NCI-H1930 (cell line): Measurements from ENCODE around the gene DPT.
"Not testable (repeated sequence)": the region's sequence is repeated elsewhere in the genome, so short reads cannot be mapped to it uniquely, and the experiment has no call there.

ENCODE experiments used
- DNase-seq, 2 experiments: peaks; one replicate each; lab custom pipeline; 2025; lab: John Stamatoyannopoulos, UW

DPT gene

DNA sequence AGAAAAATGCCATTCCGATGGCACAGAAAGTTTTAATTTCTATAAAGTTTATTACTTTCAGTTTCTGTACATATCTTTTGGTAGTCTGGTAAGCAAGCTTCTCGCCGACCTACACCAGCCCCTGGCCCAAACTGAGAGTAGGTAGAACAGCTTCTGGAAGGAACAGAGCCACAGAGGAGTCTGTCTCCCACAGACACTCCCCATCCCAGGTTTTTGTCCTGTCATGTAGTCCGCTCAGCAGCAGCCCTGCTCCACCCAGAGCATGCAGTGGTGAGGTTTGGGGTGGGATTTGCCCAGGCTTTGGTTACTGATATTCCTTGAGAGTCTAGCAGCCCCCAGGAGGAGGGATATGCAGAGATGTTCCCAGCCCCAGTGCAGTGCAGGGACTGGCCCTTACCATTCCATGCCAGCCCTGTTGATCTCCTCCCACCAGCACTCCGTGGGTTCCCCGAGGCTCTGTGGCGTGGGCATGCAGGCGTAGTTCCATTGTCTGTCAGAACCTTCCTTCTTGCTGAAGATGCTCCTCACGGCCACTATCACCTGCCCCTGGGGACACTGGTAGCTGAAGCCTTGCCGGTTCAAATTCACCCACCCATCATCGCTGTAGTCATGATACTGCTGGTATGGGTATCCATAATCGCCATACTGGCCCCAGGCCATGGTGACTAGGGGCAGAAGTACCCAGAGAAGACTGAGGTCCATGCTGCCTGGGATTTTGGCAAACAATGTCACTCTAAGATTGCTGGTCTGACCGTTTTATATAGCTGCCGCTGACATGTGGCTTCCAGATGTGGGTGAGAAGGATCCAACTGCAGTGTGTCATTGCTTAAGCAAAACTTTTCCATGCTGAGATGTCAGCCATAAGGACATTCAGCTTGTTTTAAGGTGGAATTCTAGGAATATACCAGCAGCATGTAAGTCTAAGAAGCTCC, at the start of gene DPT:
Gene DPT, minus strand, starts transcription at position 734 of the 932 bp plus-strand sequence. Its CDS starts 32 bp downstream, at position 702.
- no peak for DNase-seq

DNA sequence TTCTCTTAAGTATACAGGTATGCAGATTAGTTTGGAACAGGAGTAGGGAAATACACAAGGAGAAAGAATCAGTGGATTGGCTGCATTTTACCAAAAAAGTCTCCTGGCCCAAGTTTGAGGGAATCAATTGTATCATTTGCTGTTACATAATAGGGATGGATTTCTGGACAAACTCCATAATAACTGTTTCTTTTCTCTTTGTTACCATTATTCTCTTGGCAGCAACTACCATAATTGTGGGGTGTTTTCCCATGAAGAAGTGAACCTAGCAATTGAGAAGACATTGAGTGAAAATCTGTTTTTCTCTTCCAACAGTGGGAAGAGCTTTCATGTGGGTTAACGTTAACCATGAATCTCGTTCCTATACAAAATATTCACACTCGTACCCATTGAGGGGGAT, 46.4 kb upstream of the DPT start:
- no peak for DNase-seq

DNA sequence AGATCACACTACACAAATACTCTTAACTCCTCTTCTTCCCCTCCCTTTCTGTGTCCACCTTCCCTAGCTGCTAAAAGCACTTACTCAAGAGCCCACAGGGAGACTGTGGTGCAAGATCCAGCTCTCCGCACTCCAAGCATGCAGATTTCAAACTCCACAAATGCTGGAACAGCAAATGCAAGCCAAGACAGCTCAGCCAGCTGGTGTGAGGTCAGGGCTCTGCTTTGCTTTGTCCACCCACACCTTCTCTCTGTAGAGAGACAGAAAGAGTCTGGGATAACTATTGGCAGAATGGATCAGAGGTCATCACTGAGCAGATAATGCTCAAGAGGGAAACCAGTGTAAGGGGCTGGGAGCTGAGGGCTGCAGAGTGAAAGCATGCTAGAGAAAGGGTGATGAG, 45.2 kb upstream of the DPT start:
- no peak for DNase-seq

DNA sequence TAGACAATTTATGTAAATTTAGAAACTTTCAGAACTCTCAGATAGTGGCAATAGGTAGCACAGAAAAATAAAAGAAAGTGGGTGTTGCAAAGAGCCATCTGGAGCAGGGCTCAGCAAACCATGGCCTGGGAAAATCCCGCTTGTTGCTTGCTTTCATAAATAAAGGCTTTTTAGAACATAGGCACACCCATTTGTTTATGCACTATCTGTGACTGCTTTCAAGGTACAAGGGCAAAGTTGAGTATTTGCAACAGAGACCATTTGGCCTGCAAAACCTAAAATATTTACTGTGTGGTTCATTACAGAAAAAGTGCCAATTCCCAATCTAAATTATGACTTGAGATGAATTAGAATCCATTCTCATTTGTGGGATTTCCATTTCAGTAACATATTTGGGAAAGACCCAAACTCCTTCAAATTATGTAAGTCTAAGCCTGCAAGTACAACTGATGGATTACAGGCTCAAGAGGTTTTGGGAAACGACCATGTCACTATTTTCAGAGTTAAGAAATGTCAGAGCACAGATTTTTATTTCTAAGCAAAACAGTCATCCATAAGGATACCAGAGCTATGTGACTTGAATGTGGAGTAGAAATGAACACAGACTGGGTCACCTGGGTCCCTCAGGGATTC, 43.5 kb upstream of the DPT start:
- no peak for DNase-seq

DNA sequence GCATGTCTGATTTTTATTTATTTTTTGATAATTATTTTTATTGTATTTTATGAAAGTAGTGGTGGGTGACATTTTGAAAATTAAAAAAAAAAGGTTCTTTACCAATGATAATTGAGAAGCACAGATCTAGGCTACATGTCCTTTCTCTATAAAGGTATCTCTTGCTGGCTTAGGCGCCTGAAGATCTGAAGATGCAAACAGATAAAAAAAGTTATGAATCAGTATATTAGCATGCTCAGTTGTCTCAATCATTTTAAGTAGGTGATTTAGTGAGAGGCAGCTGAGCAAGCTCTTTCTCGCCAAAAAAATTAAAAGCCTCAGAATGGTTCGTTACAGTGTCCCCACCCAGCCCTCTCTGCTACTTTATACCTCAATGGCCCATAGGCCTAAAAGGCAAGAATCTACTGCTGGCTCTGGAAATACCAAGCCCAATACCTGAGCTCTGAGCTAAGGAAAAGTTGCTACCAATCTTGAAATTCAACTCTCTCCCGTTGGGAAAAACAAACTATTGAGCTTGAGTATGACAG, 42.2 kb upstream of the DPT start:
- no peak for DNase-seq

DNA sequence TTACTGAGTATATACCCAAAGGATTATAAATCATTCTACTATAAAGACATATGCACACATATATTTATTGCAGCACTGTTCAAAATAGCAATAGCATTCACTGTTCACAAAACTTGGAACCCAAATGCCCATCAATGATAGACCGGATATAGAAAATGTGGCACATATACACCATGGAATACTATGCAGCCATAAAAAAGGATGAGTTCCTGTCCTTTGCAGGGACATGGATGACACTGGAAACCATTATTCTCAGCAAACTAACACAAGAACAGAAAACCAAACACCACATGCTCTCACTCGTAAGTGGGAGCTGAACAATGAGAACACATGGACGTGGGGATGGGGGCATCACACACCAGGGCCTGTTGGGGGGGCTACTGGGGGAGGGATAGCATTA, 40.9 kb upstream of the DPT start:
- DNase-seq: not testable (repeated sequence)

DNA sequence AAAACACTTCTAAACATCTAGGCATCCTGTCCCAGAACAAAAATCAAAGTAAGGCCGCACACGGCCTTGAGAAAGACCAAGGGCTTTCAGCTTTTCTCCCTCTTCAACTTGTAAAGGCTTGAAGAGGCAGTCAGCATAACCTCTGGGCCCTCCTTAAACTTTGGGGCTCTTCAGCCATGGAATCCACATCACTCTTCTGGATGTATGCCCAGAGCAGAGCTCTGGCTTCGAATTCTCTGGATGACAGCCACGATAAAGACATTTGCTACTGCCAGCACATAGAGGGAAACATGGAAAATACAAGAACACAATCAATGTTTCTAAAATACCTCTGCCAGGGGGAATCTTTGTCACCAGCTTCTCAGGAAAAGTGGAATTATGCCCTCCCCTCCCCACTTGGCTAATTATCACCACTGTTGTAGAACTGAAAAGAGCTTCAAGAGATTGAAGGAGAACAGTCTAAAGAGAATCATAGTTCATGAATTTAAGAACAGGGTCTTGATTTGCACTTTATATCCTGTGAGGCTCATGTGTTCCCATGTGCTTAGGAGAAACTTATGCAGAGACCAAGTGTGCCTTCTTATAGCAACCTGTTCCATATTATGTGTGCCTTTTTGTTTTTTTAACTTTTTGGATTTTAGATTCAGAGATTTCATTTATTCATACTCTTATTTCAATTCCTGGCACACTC, 39.0 kb upstream of the DPT start:
- DNase-seq: no peak

DNA sequence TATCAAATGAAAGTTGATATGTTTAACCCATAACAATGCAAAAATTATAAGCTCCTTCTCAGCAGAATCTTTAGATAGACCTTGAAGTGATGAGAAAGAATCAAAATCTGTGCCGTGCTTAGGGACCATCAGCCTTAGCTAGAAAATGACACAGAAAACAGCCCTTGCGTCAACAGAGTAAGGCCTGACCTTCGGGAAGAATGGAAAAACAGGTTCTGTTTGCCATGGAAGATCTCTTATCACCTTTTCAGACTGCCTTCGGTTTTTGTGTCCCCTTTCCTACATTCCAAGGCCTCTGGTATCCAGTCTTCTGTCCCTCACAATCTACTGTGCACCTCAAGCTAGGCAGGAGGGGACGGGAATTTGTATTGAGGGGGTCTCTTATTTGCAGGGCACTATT, 37.6 kb upstream of the DPT start:
- DNase-seq: no peak

DNA sequence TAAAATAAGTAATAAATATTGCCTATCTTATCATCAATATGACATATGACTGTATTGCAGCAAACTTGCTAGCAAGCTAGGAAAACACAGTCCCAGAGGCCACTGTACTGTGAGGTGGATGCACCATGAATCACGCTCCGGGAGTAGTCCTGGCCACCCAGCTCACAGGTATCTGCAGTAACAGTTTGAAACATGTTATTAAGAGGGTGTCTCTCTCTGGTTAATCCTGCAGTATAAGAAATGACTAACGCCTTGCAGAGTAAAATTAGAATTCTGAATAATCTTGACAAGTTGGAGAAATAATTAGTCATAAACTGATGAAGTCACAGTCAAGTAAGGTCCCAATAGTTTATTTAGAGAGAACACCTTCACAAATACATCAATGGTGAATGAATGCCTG, 34.0 kb upstream of the DPT start:
- no peak for DNase-seq

DNA sequence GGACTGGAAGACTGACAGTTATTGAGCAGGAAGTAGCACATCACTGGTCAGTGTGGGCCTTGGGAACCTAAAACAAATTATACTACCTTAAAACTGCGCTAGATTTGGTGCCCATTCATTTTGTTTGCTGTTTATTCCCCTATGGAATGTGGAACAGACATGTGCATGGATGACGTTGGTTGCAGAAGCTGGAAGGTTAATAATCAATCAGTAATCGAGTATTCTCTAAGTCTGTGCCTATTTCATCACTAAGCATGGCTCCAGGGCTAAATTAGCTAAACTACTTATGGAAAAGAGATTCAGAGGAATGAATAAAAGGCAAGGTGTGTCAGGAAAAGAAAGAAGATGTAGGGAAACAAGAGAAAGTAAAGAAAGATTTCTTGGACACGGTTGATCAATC, 33.5 kb upstream of the DPT start:
- DNase-seq: no peak

DNA sequence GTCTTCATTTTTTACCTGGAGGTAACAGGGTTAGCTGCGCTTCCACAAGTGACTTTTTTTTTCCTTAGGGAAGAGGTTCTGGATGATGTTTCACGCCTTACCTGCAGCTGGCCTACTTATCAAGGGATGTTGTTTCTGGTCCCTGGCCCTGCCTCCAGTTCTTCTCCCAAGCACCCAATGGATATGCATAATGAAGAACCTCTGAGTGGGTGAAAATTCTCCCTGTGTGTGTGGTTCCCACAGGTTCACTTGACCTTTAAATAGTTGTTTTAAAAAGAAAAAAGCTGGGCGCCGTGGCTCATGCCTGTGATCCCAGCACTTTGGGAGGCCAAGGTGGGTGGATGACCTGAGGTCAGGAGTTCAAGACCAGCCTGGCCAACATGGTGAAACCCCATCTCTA, 31.8 kb upstream of the DPT start:
- no peak for DNase-seq

DNA sequence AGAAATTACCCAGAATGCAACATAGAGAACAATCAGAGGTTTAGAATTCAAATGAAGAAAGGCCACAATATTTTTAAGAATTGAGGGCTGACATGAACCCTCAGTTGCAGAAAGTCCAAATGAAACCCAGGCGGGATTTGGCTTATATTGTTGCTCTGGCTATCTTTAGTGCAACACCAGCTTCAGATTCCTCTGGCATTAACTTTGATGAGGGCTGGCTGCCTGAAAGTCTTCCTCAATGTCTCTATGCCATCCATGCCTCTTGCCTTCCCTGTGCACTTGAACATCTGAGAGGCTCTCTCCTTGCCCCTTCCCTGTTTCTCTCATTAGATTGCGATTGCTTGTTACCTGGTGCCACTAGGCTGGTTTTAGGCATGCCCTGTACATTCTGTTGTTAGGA, 31.2 kb upstream of the DPT start:
- no peak for DNase-seq

DNA sequence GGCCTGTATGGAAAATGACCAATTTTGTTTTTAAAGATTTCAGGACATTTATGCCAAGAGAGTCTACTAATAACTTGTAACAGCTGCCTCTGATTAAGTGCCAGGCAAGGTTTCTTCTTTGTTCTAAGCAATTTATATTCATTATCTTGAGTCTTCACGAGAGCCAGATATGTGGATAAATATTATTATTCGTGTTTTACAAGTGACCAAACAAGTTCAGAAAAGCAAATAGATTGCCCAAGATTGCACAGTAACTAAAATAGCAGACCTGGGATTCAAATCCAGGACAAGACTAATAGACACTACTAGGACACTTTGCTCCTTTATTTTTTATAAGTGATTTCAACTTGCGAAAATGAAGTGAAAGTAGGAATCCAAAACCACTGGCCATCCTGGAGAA, 30.1 kb upstream of the DPT start:
- DNase-seq: peak in 1 of 2 experiments; percentile 9

DNA sequence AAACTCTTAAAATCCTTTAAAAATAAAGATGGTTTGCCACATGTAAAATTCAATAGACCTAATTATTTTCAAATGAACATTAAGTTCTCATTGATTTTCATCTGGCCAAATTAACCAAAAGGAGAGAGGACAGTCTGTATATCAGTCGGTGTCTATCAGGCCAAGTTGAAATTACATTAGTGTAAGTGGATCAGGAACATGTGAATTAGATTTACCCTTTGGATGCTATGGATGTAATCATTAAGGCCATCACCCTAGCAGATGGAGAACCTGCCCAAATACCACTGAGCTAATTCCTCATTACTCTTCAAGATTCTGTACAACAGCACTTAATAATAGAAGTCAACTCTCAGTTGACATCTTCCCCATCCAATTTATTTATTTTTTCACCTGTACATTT, 29.5 kb upstream of the DPT start:
- no peak for DNase-seq

DNA sequence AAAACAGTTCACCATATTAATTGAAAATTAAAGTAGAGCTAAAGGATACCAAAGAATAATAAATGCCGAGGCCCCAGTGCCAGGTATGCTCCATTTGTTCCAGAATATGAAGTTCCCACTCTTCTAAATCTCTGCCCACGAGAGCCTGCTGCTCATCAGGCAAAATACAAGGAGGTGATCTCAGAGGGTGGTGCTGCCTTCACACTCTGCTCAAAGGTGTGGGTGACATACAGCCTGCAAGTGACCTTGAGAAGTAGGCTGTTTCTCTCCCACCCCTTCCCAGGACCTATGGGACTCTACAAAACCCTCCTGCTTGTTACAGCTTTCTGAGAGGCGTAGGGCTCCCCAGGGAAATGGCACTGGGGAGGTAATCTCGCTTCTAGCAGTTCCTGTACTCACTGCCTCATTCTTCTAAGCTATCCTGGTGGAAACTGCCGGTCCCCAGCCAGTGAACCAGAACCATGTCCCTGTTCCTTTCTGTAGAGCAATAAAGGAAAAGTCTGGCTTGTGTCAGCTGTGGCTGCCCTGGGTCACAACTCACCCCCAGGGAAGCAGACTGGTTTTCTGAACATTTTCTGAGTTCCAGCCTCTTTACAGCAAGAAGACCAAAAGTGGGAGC, 26.9 kb upstream of the DPT start:
- DNase-seq: no peak

DNA sequence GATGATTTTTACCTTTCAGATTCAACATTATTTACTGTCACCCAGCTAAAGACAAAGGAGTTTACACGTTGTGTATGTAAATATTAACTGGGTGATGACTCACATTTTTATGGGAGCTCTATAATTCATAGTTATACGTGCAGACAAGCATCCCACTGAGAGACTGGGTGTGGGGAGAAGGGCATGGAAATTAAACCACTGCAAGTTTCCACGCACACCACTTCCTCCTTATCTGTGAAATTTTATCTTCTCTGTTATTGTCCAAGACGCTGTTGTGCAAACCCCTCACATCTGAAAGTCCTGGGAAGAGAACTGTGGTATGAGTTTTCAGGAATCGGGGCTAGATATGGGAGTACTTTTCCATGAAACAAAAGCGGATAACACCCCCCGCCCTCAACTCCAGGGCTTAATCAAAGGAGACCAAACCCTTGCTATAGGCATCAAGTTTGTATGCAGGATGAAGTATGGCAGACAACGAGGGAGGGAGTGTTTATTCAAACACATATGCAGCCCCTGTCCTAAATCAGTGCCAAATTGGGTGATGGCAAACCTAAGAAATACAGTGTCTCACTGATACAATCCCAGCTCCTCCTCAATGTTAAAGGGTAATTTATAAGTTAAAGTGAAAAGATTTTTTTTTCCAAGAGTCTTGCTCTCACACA, 23.3 kb upstream of the DPT start:
- DNase-seq: peak in 1 of 2 experiments; percentile 14

DNA sequence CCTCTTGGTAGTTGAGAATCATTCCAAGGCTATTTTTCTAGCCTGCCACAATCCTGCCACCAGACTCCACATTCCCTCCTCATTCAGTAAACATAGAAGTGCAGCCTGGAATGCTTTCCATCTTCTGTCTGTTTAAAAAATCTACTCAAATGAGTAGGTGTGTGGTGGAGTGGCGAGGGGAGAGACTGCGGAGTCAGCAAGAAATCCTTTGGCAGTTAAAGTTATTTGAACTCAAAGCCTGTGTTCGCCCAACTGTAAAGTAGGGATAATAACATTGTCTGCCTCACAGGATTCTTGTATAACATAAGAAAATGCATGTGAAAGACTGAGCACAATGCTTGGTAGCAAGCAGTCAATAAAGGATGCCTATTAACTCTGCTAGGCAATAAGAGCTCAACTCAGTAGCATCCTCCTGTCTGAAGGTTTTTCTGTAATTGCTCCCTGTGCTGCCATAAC, 22.2 kb upstream of the DPT start:
- DNase-seq: no peak

DNA sequence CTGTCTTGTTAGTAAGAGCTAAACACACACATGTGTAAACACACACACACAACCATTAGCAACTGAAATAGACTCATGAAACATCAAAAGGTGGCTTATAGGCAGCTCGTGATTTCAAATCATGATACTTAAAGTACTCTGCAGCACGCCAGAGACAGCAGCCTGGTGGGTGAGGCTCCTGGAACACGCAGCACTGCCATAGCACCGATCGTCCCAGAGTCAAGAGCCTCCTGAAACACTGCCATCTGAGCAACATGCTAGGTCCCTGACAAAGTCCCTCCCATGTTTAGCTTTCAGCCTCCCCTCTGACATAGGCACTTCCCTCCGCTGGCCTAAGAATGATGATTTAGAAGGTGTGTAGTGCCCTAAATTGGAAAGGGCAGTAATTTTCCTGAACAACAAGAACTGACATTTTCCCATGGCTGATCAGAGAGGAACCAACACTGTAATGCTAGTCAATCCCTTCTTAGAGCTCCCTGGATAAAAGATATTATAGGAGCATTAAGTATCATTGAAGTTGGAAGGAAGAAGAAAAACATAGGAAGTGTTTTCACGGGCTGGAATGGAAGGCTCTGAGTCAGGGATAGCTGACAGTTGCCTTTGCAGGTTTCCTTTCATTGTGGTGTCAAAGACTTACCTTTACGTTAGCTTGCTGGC, 14.1 kb upstream of the DPT start:
- DNase-seq: no peak

DNA sequence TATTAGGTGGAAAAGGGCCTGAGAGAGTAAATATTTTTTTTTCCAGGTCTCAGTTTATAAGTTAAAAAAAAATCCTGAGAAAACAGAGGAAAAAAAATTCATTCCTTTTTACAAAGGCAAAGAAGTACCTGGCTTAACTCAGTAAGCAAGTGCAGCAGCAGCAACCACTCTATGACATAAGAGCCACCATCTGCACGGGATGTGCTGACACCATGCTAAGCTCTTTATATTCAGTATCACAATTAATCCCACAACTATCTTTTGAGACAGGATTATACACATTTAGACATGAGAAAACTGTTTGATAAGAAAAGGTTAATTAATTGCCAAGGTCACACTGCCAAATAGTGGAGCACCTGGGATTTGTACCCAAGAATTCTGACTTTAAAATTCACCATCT, 13.4 kb upstream of the DPT start:
- no peak for DNase-seq

DNA sequence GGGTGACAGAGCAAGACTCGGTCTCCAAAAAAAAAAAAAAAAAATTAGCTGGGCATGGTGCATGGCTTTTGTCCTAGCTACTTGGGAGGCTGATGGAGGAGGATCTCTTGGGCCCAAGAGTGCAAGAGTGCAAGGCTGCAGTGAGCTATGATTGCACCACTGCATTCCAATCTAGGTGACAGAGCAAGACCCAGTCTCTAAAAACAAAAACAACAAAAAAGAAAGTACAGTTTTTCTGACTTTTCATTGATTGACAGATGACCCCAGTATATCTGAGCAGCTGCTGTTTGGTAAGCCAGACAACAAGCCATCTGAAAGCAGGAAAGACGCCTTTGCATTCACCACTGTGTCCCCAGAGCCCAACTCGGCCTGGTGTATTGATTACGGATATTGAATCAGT, 10.9 kb upstream of the DPT start:
- no peak for DNase-seq

DNA sequence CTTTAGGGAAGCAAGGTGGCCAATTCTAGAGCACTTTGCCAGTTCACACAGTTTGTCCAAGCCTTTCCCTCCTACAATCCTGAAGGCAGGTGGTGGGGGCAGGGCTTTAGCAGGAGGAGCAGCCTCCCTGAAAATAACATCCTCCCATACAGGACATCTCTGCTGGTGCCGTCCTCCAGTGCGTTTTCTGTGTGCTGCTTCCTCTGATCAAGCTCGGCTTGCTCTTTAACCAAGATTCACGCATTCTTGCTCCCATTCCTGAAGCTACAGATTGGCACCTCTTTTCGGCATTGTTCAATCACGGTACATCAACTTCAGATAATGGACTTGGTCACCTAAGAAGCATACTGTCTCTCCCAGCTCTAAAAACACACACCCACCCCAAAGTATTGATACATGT, 7.5 kb upstream of the DPT start:
- no peak for DNase-seq
